Measurements from ENCODE around the gene TMPRSS4. TPM values are rescaled to one million over a fixed set of nuclear protein-coding genes. Genes with fewer than 3 reads are reported as not detected.

TMPRSS4 gene
- total and polyA plus RNA-seq, 2 of the 13 experiments (the other 11 are each of a cell fraction or from before 2014, with no cell fraction given) = 0.32 TPM; not detected in 1

DNA sequence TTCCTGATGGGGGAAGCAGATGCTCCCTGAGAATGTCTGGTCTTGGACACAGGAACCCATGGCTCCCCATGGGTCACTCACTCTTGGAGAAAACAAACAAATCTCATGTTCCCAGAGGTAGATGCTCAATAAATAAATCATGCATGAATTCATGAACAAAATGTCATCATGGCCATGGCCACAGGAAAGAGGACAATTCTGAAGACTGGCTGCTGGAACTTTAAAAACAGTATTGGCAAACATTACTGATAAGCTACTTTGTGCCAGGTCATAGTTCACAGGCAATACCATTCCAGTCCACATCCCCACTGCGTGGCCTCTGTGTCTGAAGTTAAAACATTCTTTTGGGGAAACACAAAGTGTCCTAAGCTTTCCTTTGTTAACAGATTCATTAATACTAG is 19.1 kb downstream of the TMPRSS4 start (continued):
- TF ChIP-seq ZBTB33 (CRISPR knock-in tag; IDR thresholded peaks at IDR 0.05) (no peak), ASH2L (IDR thresholded peaks at IDR 0.05; ENCODE audit: insufficient read length, low read depth, low read length) (peak; percentile 30), ZNF10 (CRISPR knock-in tag; IDR thresholded peaks at IDR 0.05; ENCODE audit: borderline replicate concordance, low read depth) (no peak), NCOR1 (IDR thresholded peaks at IDR 0.05; ENCODE audit: borderline replicate concordance, low read length) (peak; percentile 38; the same call in 1 of the 2 replicates), ARNT2 (CRISPR knock-in tag; IDR thresholded peaks at IDR 0.05; ENCODE audit: low read depth) (no peak), GPN1 (CRISPR knock-in tag; IDR thresholded peaks at IDR 0.05; ENCODE audit: borderline replicate concordance) (no peak), EHMT2 (IDR thresholded peaks at IDR 0.05; ENCODE audit: borderline replicate concordance, low read depth, low read length) (peak; percentile 57; the same call in 1 of the 2 replicates), NCOA5 (CRISPR knock-in tag; IDR thresholded peaks at IDR 0.05) (no peak), PBX2 (CRISPR knock-in tag; IDR thresholded peaks at IDR 0.05) (no peak), ZNF740 (CRISPR knock-in tag; IDR thresholded peaks at IDR 0.05) (no peak), YEATS2 (CRISPR knock-in tag; IDR thresholded peaks at IDR 0.05; ENCODE audit: borderline replicate concordance) (no peak), HOXA9 (CRISPR knock-in tag; IDR thresholded peaks at IDR 0.05; ENCODE audit: borderline replicate concordance) (no peak), EZH2 (conservative IDR thresholded peaks at IDR 0.05; ENCODE audit: low read depth, low read length) (no peak), ZFX (CRISPR knock-in tag; IDR thresholded peaks at IDR 0.05; ENCODE audit: low read depth) (no peak), POLR2G (IDR thresholded peaks at IDR 0.05; ENCODE audit: low read depth, low read length) (no peak), SOX6 (IDR thresholded peaks at IDR 0.05) (no peak), SOX6 (CRISPR knock-in tag; IDR thresholded peaks at IDR 0.05) (peak; percentile 97)
- TF ChIP-seq, protein P1, sequence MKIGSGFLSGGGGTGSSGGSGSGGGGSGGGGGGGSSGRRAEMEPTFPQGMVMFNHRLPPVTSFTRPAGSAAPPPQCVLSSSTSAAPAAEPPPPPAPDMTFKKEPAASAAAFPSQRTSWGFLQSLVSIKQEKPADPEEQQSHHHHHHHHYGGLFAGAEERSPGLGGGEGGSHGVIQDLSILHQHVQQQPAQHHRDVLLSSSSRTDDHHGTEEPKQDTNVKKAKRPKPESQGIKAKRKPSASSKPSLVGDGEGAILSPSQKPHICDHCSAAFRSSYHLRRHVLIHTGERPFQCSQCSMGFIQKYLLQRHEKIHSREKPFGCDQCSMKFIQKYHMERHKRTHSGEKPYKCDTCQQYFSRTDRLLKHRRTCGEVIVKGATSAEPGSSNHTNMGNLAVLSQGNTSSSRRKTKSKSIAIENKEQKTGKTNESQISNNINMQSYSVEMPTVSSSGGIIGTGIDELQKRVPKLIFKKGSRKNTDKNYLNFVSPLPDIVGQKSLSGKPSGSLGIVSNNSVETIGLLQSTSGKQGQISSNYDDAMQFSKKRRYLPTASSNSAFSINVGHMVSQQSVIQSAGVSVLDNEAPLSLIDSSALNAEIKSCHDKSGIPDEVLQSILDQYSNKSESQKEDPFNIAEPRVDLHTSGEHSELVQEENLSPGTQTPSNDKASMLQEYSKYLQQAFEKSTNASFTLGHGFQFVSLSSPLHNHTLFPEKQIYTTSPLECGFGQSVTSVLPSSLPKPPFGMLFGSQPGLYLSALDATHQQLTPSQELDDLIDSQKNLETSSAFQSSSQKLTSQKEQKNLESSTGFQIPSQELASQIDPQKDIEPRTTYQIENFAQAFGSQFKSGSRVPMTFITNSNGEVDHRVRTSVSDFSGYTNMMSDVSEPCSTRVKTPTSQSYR (CRISPR knock-in tag; IDR thresholded peaks at IDR 0.05; ENCODE audit: borderline replicate concordance) = no peak
- TF ChIP-seq, protein P2, sequence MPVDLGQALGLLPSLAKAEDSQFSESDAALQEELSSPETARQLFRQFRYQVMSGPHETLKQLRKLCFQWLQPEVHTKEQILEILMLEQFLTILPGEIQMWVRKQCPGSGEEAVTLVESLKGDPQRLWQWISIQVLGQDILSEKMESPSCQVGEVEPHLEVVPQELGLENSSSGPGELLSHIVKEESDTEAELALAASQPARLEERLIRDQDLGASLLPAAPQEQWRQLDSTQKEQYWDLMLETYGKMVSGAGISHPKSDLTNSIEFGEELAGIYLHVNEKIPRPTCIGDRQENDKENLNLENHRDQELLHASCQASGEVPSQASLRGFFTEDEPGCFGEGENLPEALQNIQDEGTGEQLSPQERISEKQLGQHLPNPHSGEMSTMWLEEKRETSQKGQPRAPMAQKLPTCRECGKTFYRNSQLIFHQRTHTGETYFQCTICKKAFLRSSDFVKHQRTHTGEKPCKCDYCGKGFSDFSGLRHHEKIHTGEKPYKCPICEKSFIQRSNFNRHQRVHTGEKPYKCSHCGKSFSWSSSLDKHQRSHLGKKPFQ (CRISPR knock-in tag; IDR thresholded peaks at IDR 0.05; ENCODE audit: insufficient replicate concordance) = no peak
- TF ChIP-seq, protein P3, sequence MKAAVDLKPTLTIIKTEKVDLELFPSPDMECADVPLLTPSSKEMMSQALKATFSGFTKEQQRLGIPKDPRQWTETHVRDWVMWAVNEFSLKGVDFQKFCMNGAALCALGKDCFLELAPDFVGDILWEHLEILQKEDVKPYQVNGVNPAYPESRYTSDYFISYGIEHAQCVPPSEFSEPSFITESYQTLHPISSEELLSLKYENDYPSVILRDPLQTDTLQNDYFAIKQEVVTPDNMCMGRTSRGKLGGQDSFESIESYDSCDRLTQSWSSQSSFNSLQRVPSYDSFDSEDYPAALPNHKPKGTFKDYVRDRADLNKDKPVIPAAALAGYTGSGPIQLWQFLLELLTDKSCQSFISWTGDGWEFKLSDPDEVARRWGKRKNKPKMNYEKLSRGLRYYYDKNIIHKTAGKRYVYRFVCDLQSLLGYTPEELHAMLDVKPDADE (CRISPR knock-in tag; IDR thresholded peaks at IDR 0.05) = no peak

Data from HepG2 (cell line).